ENCODE data around the gene SCTR. TPM values are rescaled to one million over a fixed set of nuclear protein-coding genes. Genes with fewer than 3 reads are reported as not detected.

The SCTR gene
- total RNA-seq, 1 donor from 2014 or later: not detected

GRCh38 chr2:119486886-119487285, 37.4 kb downstream of the SCTR start:
- Histone ChIP-seq H3K4me3 (no peak overlapping the region), H3K27ac (peak overlapping the region in 1 of 2 donors; percentile 97), H3K27me3 (no peaks in the 10 kb centered on the region), H3K36me3 (no peaks in the 10 kb centered on the region), H3K9me3 (no peaks in the 10 kb centered on the region), H3K4me1 (peaks cover 37 to 45% of the 10 kb centered on the region in 2 donors)
- intact Hi-C loops (cut with DNase I): loop anchor here (10.0 kb wide), 4 partner anchors 158 to 1302 kb away; partner anchors contain the start of genes PTPN4 and STEAP3
- TF ChIP-seq CTCF (IDR thresholded peaks at IDR 0.05): no peak
- peak in 1 of 2 donors; percentile 61 for DNase-seq (ENCODE audit: low spot score in 2 of 2)

GRCh38 chr2:119486196-119486827, 38.0 kb downstream of the SCTR start:
- Histone ChIP-seq H3K9me3 (no peaks in the 10 kb centered on the region), H3K4me1 (peaks cover 38 to 45% of the 10 kb centered on the region in 2 donors), H3K27ac (peak overlapping the region in 1 of 2 donors; percentile 97), H3K36me3 (no peaks in the 10 kb centered on the region), H3K4me3 (no peak overlapping the region), H3K27me3 (no peaks in the 10 kb centered on the region)
- DNase-seq (ENCODE audit: low spot score in 2 of 2): peak in 1 of 2 donors; percentile 58
- intact Hi-C loops (cut with DNase I): loop anchor here (10.0 kb wide), 4 partner anchors 158 to 1302 kb away; partner anchors contain the start of genes PTPN4 and STEAP3
- no peak for TF ChIP-seq CTCF (IDR thresholded peaks at IDR 0.05)

GRCh38 chr2:119485336-119486110, 38.8 kb downstream of the SCTR start:
- H3K27me3 ChIP-seq: no peaks in the 10 kb centered on the region
- intact Hi-C loops (cut with DNase I): loop anchor here (10.0 kb wide), 4 partner anchors 159 to 1301 kb away; partner anchors contain the start of genes PTPN4 and STEAP3
- TF ChIP-seq CTCF (IDR thresholded peaks at IDR 0.05): no peak
- H3K9me3 ChIP-seq: no peaks in the 10 kb centered on the region
- H3K36me3 ChIP-seq: no peaks in the 10 kb centered on the region
- DNase-seq (ENCODE audit: low spot score in 2 of 2): peak; percentile 43 to 82
- H3K4me3 ChIP-seq: no peak overlapping the region
- peak overlapping the region; percentile 60 to 97 for H3K27ac ChIP-seq
- H3K4me1 ChIP-seq: peaks cover 39 to 45% of the 10 kb centered on the region in 2 donors

GRCh38 chr2:119484834-119485233, 39.4 kb downstream of the SCTR start:
- peak in 1 of 2 donors; percentile 51 for DNase-seq (ENCODE audit: low spot score in 2 of 2)
- intact Hi-C loops (cut with DNase I): loop anchor here (10.0 kb wide), 4 partner anchors 160 to 1300 kb away; partner anchors contain the start of genes PTPN4 and STEAP3
- H3K36me3 ChIP-seq: no peaks in the 10 kb centered on the region
- H3K27me3 ChIP-seq: no peaks in the 10 kb centered on the region
- no peaks in the 10 kb centered on the region for H3K9me3 ChIP-seq
- no peak overlapping the region for H3K4me3 ChIP-seq
- H3K27ac ChIP-seq: peak overlapping the region; percentile 60 to 97
- H3K4me1 ChIP-seq: peaks cover 39 to 45% of the 10 kb centered on the region in 2 donors
- TF ChIP-seq CTCF (IDR thresholded peaks at IDR 0.05): no peak

GRCh38 chr2:119483896-119484718, 40.2 kb downstream of the SCTR start:
- Histone ChIP-seq H3K27me3 (no peaks in the 10 kb centered on the region), H3K4me3 (no peak overlapping the region), H3K4me1 (peaks cover 39 to 45% of the 10 kb centered on the region in 2 donors), H3K9me3 (no peaks in the 10 kb centered on the region), H3K27ac (peak overlapping the region; percentile 88 to 97), H3K36me3 (no peaks in the 10 kb centered on the region)
- intact Hi-C loops (cut with DNase I): loop anchor here (1.0 to 10.0 kb wide), 6 partner anchors 60 to 1299 kb away; partner anchors contain the start of genes C2orf76, CFAP221, DBI and PTPN4
- DNase-seq (ENCODE audit: low spot score in 2 of 2): peak in 1 of 2 donors; percentile 58
- no peak for TF ChIP-seq CTCF (IDR thresholded peaks at IDR 0.05)

Data from ascending aorta (tissue), 2 donors.